Esophagus muscularis mucosa (tissue), 4 donors: Measurements from ENCODE around the gene ART4. TPM values are rescaled to one million over a fixed set of nuclear protein-coding genes. Genes with fewer than 3 reads are reported as not detected.

Experiments
- DNase-seq: peaks from one replicate; pipeline ENCODE4 v3.0.0-alpha.2; 2017; ENCODE audit errors: extremely low spot score
- H3K27ac ChIP-seq, 4 donors: fragments of 200-600 bp; sonication (generic); replicated peaks in 1 of 4; 1 replicate in 3 of 4; 2 replicates in 1 of 4; pipeline ENCODE4 v1.5.1; 2016 to 2019; ENCODE audit warnings: mild to moderate bottlenecking in 1 of 4
- H3K27me3 ChIP-seq, 4 donors: fragments of 200-600 bp; sonication (generic); one replicate each; pipeline versions ENCODE4 v1.5.1 to v1.6.0; 2016 to 2019
- H3K36me3 ChIP-seq, 4 donors: fragments of 200-600 bp; sonication (generic); one replicate each; pipeline ENCODE4 v1.5.1; 2016 to 2019
- H3K4me1 ChIP-seq, 4 donors: fragments of 200-600 bp; sonication (generic); one replicate each; pipeline ENCODE4 v1.5.1; 2016 to 2019
- H3K4me3 ChIP-seq, 4 donors: fragments of 200-600 bp; sonication (generic); 1 replicate in 2 of 4; 2 replicates in 2 of 4; pipeline ENCODE4 v1.5.1; 2016 to 2019; ENCODE audit warnings: mild to moderate bottlenecking in 4 of 4, moderate library complexity in 1 of 4
- H3K9me3 ChIP-seq, 4 donors: fragments of 200-600 bp; sonication (generic); 1 replicate in 3 of 4; 2 replicates in 1 of 4; pipeline ENCODE4 v1.5.1; 2016 to 2019
- EP300 ChIP-seq: sonication (generic); formaldehyde crosslinking; IDR thresholded peaks from one replicate; pipeline ENCODE4 v1.6.1; 2017; ENCODE audit warnings: antibody characterized with exemption
- POLR2A ChIP-seq: fragments of 450-650 bp; IDR thresholded peaks from one replicate; pipeline ENCODE4 v1.6.1; 2017; ENCODE audit warnings: antibody characterized with exemption, moderate library complexity, mild to moderate bottlenecking, low read depth
- POLR2AphosphoS5 ChIP-seq, 2 donors: sonication (generic); formaldehyde crosslinking; IDR thresholded peaks; one replicate each; pipeline ENCODE4 v1.6.1; 2017; ENCODE audit warnings: antibody characterized with exemption in 2 of 2
- WGBS: methylation state at CpG from one replicate; pipeline ENCODE4 v1.1.5; 2018; 5-methylcytosine and 5-hydroxymethylcytosine counted together
- intact Hi-C: fragments of 100-400 bp; cut with DNase I; formaldehyde crosslinking; loops from one replicate; pipeline ENCODE4 v1.15.1; 2023
- total RNA-seq, 4 donors: library from RNA; depleted of rRNA; stranded (reverse); fragments of >200 nt; gene quantifications; one replicate each; pipeline versions ENCODE4 v1.1.0 to v1.2.1, GENCODE V29; 2016
- TF ChIP-seq, protein P1 (sequence below), 3 experiments: fragments of 200-600 bp in 2 of 3; fragments of 450-650 bp in 1 of 3; sonication (generic) in 2 of 3; IDR thresholded peaks; one replicate each; pipeline ENCODE4 v1.5.1; 2017 to 2019; ENCODE audit warnings: antibody characterized with exemption in 3 of 3, mild to moderate bottlenecking in 2 of 3, moderate library complexity in 1 of 3

Gene ART4
- total RNA-seq, 4 donors from 2014 or later, result 0.83 to 2.7 (median 1.9) TPM

- H3K4me3 ChIP-seq, result no peak overlapping the region
- DNase-seq, result no peak
- WGBS, result 48% methylated on average over 3 of the region's 3 CpGs
- no peaks in the 10 kb centered on the region for H3K36me3 ChIP-seq
- peaks cover 34 to 59% (median 41%) of the 10 kb centered on the region in 4 donors for H3K4me1 ChIP-seq
- H3K9me3 ChIP-seq, result no peaks in the 10 kb centered on the region
- H3K27me3 ChIP-seq, result no peaks in the 10 kb centered on the region
- intact Hi-C loops, result loop anchor here (5.0 to 10.0 kb wide), 3 partner anchors 91 to 313 kb away; no protein-coding TSS in a partner anchor
- TF ChIP-seq EP300, result no peak
- TF ChIP-seq POLR2AphosphoS5 (IDR thresholded peaks at IDR 0.05), result peak; percentile 58 to 80
- no peak for TF ChIP-seq POLR2A
- peak overlapping the region; percentile 53 to 61 (median 57) for H3K27ac ChIP-seq
These were observed 1.6 kb downstream of the ART4 start for GRCh38 chr12:14841761-14842160.

DNA sequence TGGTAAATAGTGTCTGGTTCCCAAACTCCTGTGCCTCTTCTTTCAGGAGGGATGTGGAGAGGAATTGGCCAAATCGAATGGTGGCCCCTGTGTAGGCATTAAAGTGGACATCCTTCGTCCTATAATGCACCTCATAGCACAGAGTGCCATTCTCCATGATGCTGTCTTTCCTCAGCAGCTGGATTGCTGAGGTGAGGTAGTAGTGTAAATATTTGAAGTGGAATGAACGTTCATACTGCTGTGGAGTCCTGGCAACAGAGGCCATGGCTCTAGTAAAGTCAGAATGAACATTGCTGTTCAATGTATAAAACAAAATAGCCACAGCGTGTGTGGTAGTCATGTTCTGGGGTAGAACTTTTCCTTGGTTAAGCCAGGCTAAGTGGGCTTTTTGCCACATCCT, 2.7 kb downstream of the ART4 start:
- intact Hi-C loops, result loop anchor here (5.0 to 10.0 kb wide), 3 partner anchors 92 to 314 kb away; no protein-coding TSS in a partner anchor
- 80% methylated on average over 4 of the region's 4 CpGs for WGBS

GRCh38 chr12:14839262-14839661, 4.1 kb downstream of the ART4 start:
- WGBS, result 88% methylated on average over 1 of the region's 1 CpG
- Histone ChIP-seq H3K27me3 (no peaks in the 10 kb centered on the region), H3K36me3 (no peaks in the 10 kb centered on the region), H3K9me3 (no peaks in the 10 kb centered on the region), H3K4me1 (peaks cover 20 to 34% (median 28%) of the 10 kb centered on the region in 4 donors), H3K4me3 (no peak overlapping the region), H3K27ac (no peak overlapping the region)
- no peak for TF ChIP-seq POLR2A
- no peak for TF ChIP-seq POLR2AphosphoS5 (IDR thresholded peaks at IDR 0.05)
- TF ChIP-seq, protein P1, sequence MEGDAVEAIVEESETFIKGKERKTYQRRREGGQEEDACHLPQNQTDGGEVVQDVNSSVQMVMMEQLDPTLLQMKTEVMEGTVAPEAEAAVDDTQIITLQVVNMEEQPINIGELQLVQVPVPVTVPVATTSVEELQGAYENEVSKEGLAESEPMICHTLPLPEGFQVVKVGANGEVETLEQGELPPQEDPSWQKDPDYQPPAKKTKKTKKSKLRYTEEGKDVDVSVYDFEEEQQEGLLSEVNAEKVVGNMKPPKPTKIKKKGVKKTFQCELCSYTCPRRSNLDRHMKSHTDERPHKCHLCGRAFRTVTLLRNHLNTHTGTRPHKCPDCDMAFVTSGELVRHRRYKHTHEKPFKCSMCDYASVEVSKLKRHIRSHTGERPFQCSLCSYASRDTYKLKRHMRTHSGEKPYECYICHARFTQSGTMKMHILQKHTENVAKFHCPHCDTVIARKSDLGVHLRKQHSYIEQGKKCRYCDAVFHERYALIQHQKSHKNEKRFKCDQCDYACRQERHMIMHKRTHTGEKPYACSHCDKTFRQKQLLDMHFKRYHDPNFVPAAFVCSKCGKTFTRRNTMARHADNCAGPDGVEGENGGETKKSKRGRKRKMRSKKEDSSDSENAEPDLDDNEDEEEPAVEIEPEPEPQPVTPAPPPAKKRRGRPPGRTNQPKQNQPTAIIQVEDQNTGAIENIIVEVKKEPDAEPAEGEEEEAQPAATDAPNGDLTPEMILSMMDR (IDR thresholded peaks at IDR 0.05), result no peak
- no peak for TF ChIP-seq EP300
- DNase-seq, result no peak
- intact Hi-C loops, result no loop called here

More for the DNA sequence above, 2.7 kb downstream of the ART4 start:
- no peak overlapping the region for H3K4me3 ChIP-seq
- H3K27me3 ChIP-seq, result no peaks in the 10 kb centered on the region
- H3K27ac ChIP-seq, result peak overlapping the region in 2 of 4 donors; percentile 53 to 57
- TF ChIP-seq POLR2A (no peak), POLR2AphosphoS5 (IDR thresholded peaks at IDR 0.05) (no peak), EP300 (no peak)
- TF ChIP-seq, protein P1 (IDR thresholded peaks at IDR 0.05), result no peak
- H3K9me3 ChIP-seq, result no peaks in the 10 kb centered on the region
- no peak for DNase-seq
- peaks cover 23 to 47% (median 31%) of the 10 kb centered on the region in 4 donors for H3K4me1 ChIP-seq
- no peaks in the 10 kb centered on the region for H3K36me3 ChIP-seq

GRCh38 chr12:14836336-14837210, 6.8 kb downstream of the ART4 start:
- 80% methylated on average over 7 of the region's 7 CpGs for WGBS
- DNase-seq, result no peak
- no peaks in the 10 kb centered on the region for H3K36me3 ChIP-seq
- intact Hi-C loops, result no loop called here
- peaks cover 8 to 14% (median 13%) of the 10 kb centered on the region in 4 donors for H3K4me1 ChIP-seq
- no peaks in the 10 kb centered on the region for H3K9me3 ChIP-seq
- H3K27me3 ChIP-seq, result no peaks in the 10 kb centered on the region
- H3K4me3 ChIP-seq, result no peak overlapping the region
- H3K27ac ChIP-seq, result no peak overlapping the region
- TF ChIP-seq POLR2A, result no peak
- no peak for TF ChIP-seq POLR2AphosphoS5 (IDR thresholded peaks at IDR 0.05)
- TF ChIP-seq, protein P1 (IDR thresholded peaks at IDR 0.05), result no peak
- TF ChIP-seq EP300, result no peak

DNA sequence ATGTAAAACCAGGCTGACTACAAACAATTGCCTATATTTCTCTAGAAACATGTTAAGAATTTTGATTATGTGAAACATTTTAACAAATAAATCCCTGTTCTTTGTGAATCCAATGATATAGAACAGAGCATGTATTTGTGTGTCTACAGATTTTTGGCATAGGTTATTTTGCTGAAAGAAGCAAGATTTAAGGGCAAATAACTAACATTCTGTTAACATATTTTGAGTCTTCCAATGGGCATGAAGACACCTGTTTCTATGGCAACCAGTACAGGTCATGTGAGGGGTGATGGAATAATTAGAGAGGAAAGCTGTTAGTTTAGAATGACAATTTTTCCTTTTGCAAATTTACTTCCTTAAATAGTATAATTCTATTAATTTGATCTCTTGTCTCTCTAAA, 8.8 kb downstream of the ART4 start:
- Histone ChIP-seq H3K36me3 (no peaks in the 10 kb centered on the region), H3K4me1 (peaks cover 0 to 4% (median 0%) of the 10 kb centered on the region in 4 donors), H3K27ac (no peak overlapping the region), H3K9me3 (no peaks in the 10 kb centered on the region), H3K4me3 (no peak overlapping the region), H3K27me3 (no peaks in the 10 kb centered on the region)
- intact Hi-C loops, result no loop called here
- DNase-seq, result no peak
- TF ChIP-seq EP300, result no peak
- TF ChIP-seq POLR2A, result no peak
- TF ChIP-seq POLR2AphosphoS5 (IDR thresholded peaks at IDR 0.05), result no peak
- TF ChIP-seq, protein P1 (IDR thresholded peaks at IDR 0.05), result no peak
